Measurements from ENCODE around the gene KIAA0040. TPM values are rescaled to one million over a fixed set of nuclear protein-coding genes. Genes with fewer than 3 reads are reported as not detected.

The KIAA0040 gene
- total and polyA plus RNA-seq, 2 donors (not counting 3 experiments of a cell fraction or from before 2014, with no cell fraction given), result 8.3 to 10.9 TPM

- Histone ChIP-seq H3K9ac (replicated peaks; ENCODE audit: extremely low read depth, insufficient read depth, low read length) (no peak overlapping the region), H2AFZ (ENCODE audit: low read depth, low read length) (no peak overlapping the region), H3K27me3 (ENCODE audit: control insufficient read depth in 2 of 2, insufficient read depth in 2 of 2, low read length in 2 of 2) (peaks cover 2 to 12% of the 10 kb centered on the region in 2 experiments), H3K4me1 (ENCODE audit: control insufficient read depth, extremely low read depth, insufficient read depth, low read length) (no peaks in the 10 kb centered on the region), H3K36me3 (ENCODE audit: control insufficient read depth in 2 of 2, extremely low read depth in 1 of 2, insufficient read depth in 2 of 2, low read length in 2 of 2) (no peaks in the 10 kb centered on the region), H3K4me3 (replicated peaks in 1 of 3; ENCODE audit: insufficient read depth in 1 of 3, low read depth in 1 of 3, low read length in 3 of 3) (no peak overlapping the region), H3K9me1 (replicated peaks; ENCODE audit: control insufficient read depth, extremely low read depth, insufficient read depth, low read length) (no peaks in the 10 kb centered on the region), H4K20me1 (replicated peaks; ENCODE audit: control insufficient read depth, extremely low read depth, insufficient read depth, low read length) (no peaks in the 10 kb centered on the region), H3K27ac (ENCODE audit: insufficient read depth, low read depth, low read length) (no peak overlapping the region), H3K79me2 (ENCODE audit: control insufficient read depth, insufficient read depth, low read length) (no peaks in the 10 kb centered on the region), H3K9me3 (replicated peaks; ENCODE audit: control insufficient read depth, insufficient read depth, low read length) (no peaks in the 10 kb centered on the region), H3K4me2 (ENCODE audit: insufficient read depth, low read length) (no peak overlapping the region)
- TF ChIP-seq FOS (IDR thresholded peaks at IDR 0.05; ENCODE audit: borderline replicate concordance, insufficient read depth, low read length) (no peak), JUN (IDR thresholded peaks at IDR 0.05; ENCODE audit: borderline replicate concordance, insufficient read depth, insufficient read length, low read depth) (no peak)
- dilution Hi-C loops (cut with MboI; ENCODE audit: extremely low pct_ligation_motif_present, low sequenced_read_pairs), result no loop called here
- ChIA-PET CTCF (interaction anchor here (0.6 to 5.8 kb wide), 56 partner anchors 10 to 1749 kb away, joined by 3 to 92 read pairs (median 4); partner anchors contain the start of gene KIAA0040), POLR2A (no interaction called here)
- FAIRE-seq (no peak), DNase-seq (ENCODE audit: low read depth, low spot score) (no peak)
- intact Hi-C loops (cut with micrococcal nuclease), result loop anchor here (1.0 to 5.0 kb wide), 3 partner anchors 117 to 678 kb away; no protein-coding TSS in a partner anchor
- BruUV-seq (replicated peaks), result no TSS peak
Measured at GRCh38 chr1:175145899-175146528, 46.6 kb downstream of the KIAA0040 start.

GRCh38 chr1:175138579-175138978 lies 54.0 kb downstream of the KIAA0040 start:
- H3K4me3 ChIP-seq (replicated peaks in 1 of 3; ENCODE audit: insufficient read depth in 1 of 3, low read depth in 1 of 3, low read length in 3 of 3), result no peak overlapping the region
- no peaks in the 10 kb centered on the region for H3K9me1 ChIP-seq (replicated peaks; ENCODE audit: control insufficient read depth, extremely low read depth, insufficient read depth, low read length)
- H3K36me3 ChIP-seq (ENCODE audit: control insufficient read depth in 2 of 2, extremely low read depth in 1 of 2, insufficient read depth in 2 of 2, low read length in 2 of 2), result no peaks in the 10 kb centered on the region
- peaks cover 2 to 5% of the 10 kb centered on the region in 2 experiments for H3K27me3 ChIP-seq (ENCODE audit: control insufficient read depth in 2 of 2, insufficient read depth in 2 of 2, low read length in 2 of 2)
- no peaks in the 10 kb centered on the region for H3K79me2 ChIP-seq (ENCODE audit: control insufficient read depth, insufficient read depth, low read length)
- ChIA-PET POLR2A (no interaction called here), CTCF (interaction anchor here (1.1 to 2.1 kb wide), 2 partner anchors 9 to 13 kb away, joined by 3 to 6 read pairs; no protein-coding TSS in a partner anchor)
- H3K9me3 ChIP-seq (replicated peaks; ENCODE audit: control insufficient read depth, insufficient read depth, low read length), result no peaks in the 10 kb centered on the region
- dilution Hi-C loops (cut with MboI; ENCODE audit: extremely low pct_ligation_motif_present, low sequenced_read_pairs), result no loop called here
- TF ChIP-seq POLR2AphosphoS5 (IDR thresholded peaks at IDR 0.05; ENCODE audit: insufficient read depth, low read depth, low read length), result no peak
- TF ChIP-seq JUN (IDR thresholded peaks at IDR 0.05; ENCODE audit: borderline replicate concordance, insufficient read depth, insufficient read length, low read depth), result no peak
- TF ChIP-seq, protein P1, sequence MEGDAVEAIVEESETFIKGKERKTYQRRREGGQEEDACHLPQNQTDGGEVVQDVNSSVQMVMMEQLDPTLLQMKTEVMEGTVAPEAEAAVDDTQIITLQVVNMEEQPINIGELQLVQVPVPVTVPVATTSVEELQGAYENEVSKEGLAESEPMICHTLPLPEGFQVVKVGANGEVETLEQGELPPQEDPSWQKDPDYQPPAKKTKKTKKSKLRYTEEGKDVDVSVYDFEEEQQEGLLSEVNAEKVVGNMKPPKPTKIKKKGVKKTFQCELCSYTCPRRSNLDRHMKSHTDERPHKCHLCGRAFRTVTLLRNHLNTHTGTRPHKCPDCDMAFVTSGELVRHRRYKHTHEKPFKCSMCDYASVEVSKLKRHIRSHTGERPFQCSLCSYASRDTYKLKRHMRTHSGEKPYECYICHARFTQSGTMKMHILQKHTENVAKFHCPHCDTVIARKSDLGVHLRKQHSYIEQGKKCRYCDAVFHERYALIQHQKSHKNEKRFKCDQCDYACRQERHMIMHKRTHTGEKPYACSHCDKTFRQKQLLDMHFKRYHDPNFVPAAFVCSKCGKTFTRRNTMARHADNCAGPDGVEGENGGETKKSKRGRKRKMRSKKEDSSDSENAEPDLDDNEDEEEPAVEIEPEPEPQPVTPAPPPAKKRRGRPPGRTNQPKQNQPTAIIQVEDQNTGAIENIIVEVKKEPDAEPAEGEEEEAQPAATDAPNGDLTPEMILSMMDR (IDR thresholded peaks at IDR 0.05; ENCODE audit: extremely low read depth in 1 of 2, insufficient read depth in 1 of 2, low read depth in 1 of 2, low read length in 2 of 2), result no peak
- no peak for TF ChIP-seq MAX (IDR thresholded peaks at IDR 0.05; ENCODE audit: insufficient read depth, insufficient read length)
- TF ChIP-seq POLR2A (IDR thresholded peaks at IDR 0.05; ENCODE audit: low read depth, low read length), result no peak
- no peak for TF ChIP-seq MYC (IDR thresholded peaks at IDR 0.05; ENCODE audit: low read depth, low read length)
- TF ChIP-seq EZH2 (IDR thresholded peaks at IDR 0.05; ENCODE audit: borderline replicate concordance, low read depth, low read length, severe bottlenecking), result no peak
- TF ChIP-seq GATA2 (IDR thresholded peaks at IDR 0.05; ENCODE audit: insufficient read depth, insufficient read length, low read depth, low read length), result no peak
- no peak overlapping the region for H3K4me2 ChIP-seq (ENCODE audit: insufficient read depth, low read length)
- H3K4me1 ChIP-seq (ENCODE audit: control insufficient read depth, extremely low read depth, insufficient read depth, low read length), result no peaks in the 10 kb centered on the region
- H3K27ac ChIP-seq (ENCODE audit: insufficient read depth, low read depth, low read length), result no peak overlapping the region
- no peak for DNase-seq (ENCODE audit: low read depth, low spot score)
- no peak overlapping the region for H3K9ac ChIP-seq (replicated peaks; ENCODE audit: extremely low read depth, insufficient read depth, low read length)
- no TSS peak for BruUV-seq (replicated peaks)
- intact Hi-C loops (cut with micrococcal nuclease), result no loop called here
- no peaks in the 10 kb centered on the region for H4K20me1 ChIP-seq (replicated peaks; ENCODE audit: control insufficient read depth, extremely low read depth, insufficient read depth, low read length)
- H2AFZ ChIP-seq (ENCODE audit: low read depth, low read length), result no peak overlapping the region
- no peak for FAIRE-seq

Measured in endothelial cell of umbilical vein (primary cell).